ENCODE results near the gene NLK. TPM values are rescaled to one million over a fixed set of nuclear protein-coding genes. Genes with fewer than 3 reads are reported as not detected.

The NLK gene
- total RNA-seq, 1 experiment from 2014 or later, result 31.8 TPM

- no peak overlapping the region for H3K27ac ChIP-seq (ENCODE audit: insufficient read length, low read depth, low read length)
- no peak overlapping the region for H3K23ac ChIP-seq (ENCODE audit: insufficient read length, low read depth, low read length)
- Mint-ChIP-seq H3K4me3 (no peak overlapping the region), H3K36me3 (ENCODE audit: insufficient read depth in 1 of 3, low read depth in 3 of 3) (peaks cover 11 to 24% (median 19%) of the 10 kb centered on the region in 3 experiments), H3K27ac (0 out of 7 replicates have a peak overlapping the region, but pooled peaks of 1 of the 3 experiments have one; percentile 43), H3K4me1 (peaks cover 41 to 50% of the 10 kb centered on the region in 2 experiments), H3K27me3 (ENCODE audit: low read depth) (no peaks in the 10 kb centered on the region), H3K9me3 (peaks cover 14 to 22% of the 10 kb centered on the region in 2 experiments)
- no peak overlapping the region for H3T11ph ChIP-seq (ENCODE audit: low read length)
- no peak overlapping the region for H2BK20ac ChIP-seq (ENCODE audit: low read depth, low read length, poor library complexity, severe bottlenecking)
- no peak overlapping the region for H3K9ac ChIP-seq (ENCODE audit: extremely low read depth, insufficient read length, low read length)
- H3K4me2 ChIP-seq (ENCODE audit: insufficient read depth, insufficient read length, low read length), result no peak overlapping the region
- no peaks in the 10 kb centered on the region for H3K27me3 ChIP-seq (ENCODE audit: insufficient read depth, low read length)
- no peak for DNase-seq
- H3K4ac ChIP-seq (ENCODE audit: low read depth, low read length), result no peak overlapping the region
- no peak overlapping the region for H4K8ac ChIP-seq (replicated peaks; ENCODE audit: insufficient read length, low read depth, low read length)
- TF ChIP-seq, protein P1, sequence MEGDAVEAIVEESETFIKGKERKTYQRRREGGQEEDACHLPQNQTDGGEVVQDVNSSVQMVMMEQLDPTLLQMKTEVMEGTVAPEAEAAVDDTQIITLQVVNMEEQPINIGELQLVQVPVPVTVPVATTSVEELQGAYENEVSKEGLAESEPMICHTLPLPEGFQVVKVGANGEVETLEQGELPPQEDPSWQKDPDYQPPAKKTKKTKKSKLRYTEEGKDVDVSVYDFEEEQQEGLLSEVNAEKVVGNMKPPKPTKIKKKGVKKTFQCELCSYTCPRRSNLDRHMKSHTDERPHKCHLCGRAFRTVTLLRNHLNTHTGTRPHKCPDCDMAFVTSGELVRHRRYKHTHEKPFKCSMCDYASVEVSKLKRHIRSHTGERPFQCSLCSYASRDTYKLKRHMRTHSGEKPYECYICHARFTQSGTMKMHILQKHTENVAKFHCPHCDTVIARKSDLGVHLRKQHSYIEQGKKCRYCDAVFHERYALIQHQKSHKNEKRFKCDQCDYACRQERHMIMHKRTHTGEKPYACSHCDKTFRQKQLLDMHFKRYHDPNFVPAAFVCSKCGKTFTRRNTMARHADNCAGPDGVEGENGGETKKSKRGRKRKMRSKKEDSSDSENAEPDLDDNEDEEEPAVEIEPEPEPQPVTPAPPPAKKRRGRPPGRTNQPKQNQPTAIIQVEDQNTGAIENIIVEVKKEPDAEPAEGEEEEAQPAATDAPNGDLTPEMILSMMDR (conservative IDR thresholded peaks at IDR 0.05), result no peak
- no peak overlapping the region for H2BK5ac ChIP-seq (ENCODE audit: insufficient read length, low read length)
- H4K91ac ChIP-seq (ENCODE audit: insufficient read length, low read depth, low read length), result no peak overlapping the region
- H2AK5ac ChIP-seq (ENCODE audit: insufficient read length, low read length), result no peak overlapping the region
- no peak overlapping the region for H3K56ac ChIP-seq (ENCODE audit: insufficient read length, low read depth, low read length)
- no peak overlapping the region for H2BK15ac ChIP-seq (ENCODE audit: low read depth, low read length)
- no peak overlapping the region for H4K5ac ChIP-seq (ENCODE audit: insufficient read length, low read depth, low read length)
- H3K9me3 ChIP-seq (ENCODE audit: control insufficient read depth, low read depth, low read length), result no peaks in the 10 kb centered on the region
- H2AFZ ChIP-seq (ENCODE audit: low read length), result no peak overlapping the region
- no peaks in the 10 kb centered on the region for H4K20me1 ChIP-seq (ENCODE audit: control insufficient read depth, insufficient read depth, insufficient read length)
- WGBS (ENCODE audit: extremely low coverage, insufficient read length, low lambda C conversion rate), result no CpG with 5 or more reads among the region's 4 CpGs
- H3K18ac ChIP-seq (ENCODE audit: insufficient read length, low read depth, low read length), result no peak overlapping the region
- H2BK120ac ChIP-seq (ENCODE audit: low read depth, low read length, poor library complexity, severe bottlenecking), result no peak overlapping the region
- no peaks in the 10 kb centered on the region for H3K23me2 ChIP-seq (ENCODE audit: insufficient read length, low read depth, low read length, poor library complexity, severe bottlenecking)
- H3K4me1 ChIP-seq (ENCODE audit: insufficient read depth, low read length), result peaks cover 6% of the 10 kb centered on the region
- H3K14ac ChIP-seq (ENCODE audit: insufficient read depth, low read length), result no peak overlapping the region
- H3K79me2 ChIP-seq (ENCODE audit: insufficient read depth, low read length), result peaks cover 8% of the 10 kb centered on the region; the same call in 1 of the 2 replicates
- H2BK12ac ChIP-seq (ENCODE audit: insufficient read length, low read depth, low read length), result no peak overlapping the region
- peaks cover 4% of the 10 kb centered on the region for H3K79me1 ChIP-seq (ENCODE audit: insufficient read depth, low read depth, low read length, poor library complexity, severe bottlenecking)
Measured at GRCh38 chr17:28090551-28090950, 48.1 kb downstream of the NLK start.

Measured in H9 (cell line).